DND-41 (cell line): ENCODE results near the gene MYADML2.

ENCODE experiments used
- CTCF ChIP-seq: IDR thresholded peaks from 2 replicates; pipeline ENCODE4 v1.5.1; 2012; ENCODE audit warnings: borderline replicate concordance, low read length, moderate library complexity, mild to moderate bottlenecking; ENCODE audit not compliant: poor library complexity, severe bottlenecking; ENCODE audit errors: extremely low read depth
- EZH2 ChIP-seq: IDR thresholded peaks from 3 replicates; pipeline ENCODE4 v1.6.1; 2012; ENCODE audit warnings: borderline replicate concordance, low read depth, mild to moderate bottlenecking, moderate library complexity, low read length, inconsistent platforms; ENCODE audit not compliant: severe bottlenecking

DNA sequence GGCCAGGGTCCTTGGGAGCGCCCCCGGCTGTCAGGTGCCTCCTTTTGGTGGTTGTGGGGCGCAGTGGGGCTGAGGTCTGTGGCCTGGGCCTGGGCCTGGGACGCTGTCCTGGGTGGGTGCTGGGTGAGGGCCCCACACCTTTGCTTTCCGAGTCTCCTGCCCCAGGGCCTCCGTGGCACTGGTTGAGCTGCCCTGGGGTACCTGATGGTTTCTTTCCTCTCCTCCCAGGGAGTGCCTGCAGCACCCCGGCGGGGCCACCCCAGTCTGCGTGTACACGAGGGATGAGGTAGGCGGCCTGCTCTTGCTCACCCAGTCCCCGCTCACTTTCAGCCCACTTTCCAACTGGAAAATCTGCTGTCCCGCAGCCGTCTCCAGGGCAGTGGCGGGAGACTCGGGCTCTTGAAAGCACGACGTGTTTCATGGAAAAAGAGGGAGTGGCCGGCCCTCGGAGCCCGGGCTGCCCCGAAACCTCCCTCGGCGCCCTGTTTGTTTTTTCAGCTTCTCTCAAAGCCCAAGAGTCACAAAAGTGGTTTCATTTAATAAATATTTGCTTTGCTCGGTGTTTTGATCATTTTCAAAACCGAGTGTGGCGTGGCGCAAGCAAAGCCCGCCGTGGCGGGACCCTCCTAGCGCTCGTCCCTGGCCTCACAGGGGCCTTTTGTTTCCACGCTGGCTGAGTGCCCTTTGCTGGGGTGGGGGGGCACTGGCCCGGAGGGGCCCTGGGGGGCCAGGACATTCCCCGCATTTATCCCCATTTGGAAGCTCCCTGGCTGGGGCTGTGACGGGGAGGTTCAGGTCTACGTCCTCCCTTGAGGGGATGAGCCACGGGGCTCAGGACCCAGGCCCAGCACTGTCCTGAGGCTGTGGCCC lies 47.8 kb upstream of the MYADML2 start:
- TF ChIP-seq CTCF (no peak), EZH2 (no peak)
